OCI-LY3 (cell line): ENCODE results near the gene LRRIQ3.

Experiments used
- CTCF ChIP-seq: fragments of 200-600, 300-600 bp; sonication (generic); IDR thresholded peaks from 2 replicates; pipeline ENCODE4 v1.5.1; 2014; ENCODE audit warnings: antibody characterized with exemption, low read length, low read depth
- EZH2phosphoT487 ChIP-seq: fragments of 200-600 bp; shearing (Covaris generic); IDR thresholded peaks from 2 replicates; pipeline ENCODE4 v1.6.1; 2018; ENCODE audit warnings: antibody characterized with exemption, mixed run types, low read depth

DNA sequence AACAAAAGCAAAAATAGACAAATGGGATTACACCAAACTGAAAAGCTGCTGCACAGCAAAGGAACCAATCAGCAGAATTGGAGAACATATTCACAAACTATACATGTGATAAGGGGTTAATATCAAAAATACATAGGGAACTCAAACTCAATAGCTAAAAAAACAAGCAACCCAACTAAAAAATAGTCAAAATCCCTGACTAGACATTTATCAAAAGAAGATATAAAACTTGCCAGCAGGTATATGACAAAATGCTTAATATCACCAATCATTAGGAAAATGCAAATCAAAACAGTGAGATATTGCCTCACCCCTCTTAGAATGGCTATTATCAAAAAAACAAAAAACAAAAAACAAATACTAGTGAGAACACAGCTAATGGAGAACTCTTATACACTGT lies 140.3 kb downstream of the LRRIQ3 start:
- no peak for TF ChIP-seq CTCF
- TF ChIP-seq EZH2phosphoT487, result no peak
